B cell (primary cell): ENCODE data around the gene PCDHA1. TPM values are rescaled to one million over a fixed set of nuclear protein-coding genes. Genes with fewer than 3 reads are reported as not detected.
A peak's percentile ranks its signal among the peaks of the same experiment; 100 is the strongest.

Experiments
- ATAC-seq: fragments of 200-7000 bp; cut with Tn5 transposase; one replicate; pipeline ENCODE4 v1.10.0; 2021; ENCODE audit warnings: low read depth, mild to moderate bottlenecking, moderate number of reproducible peaks, moderate library complexity
- CTCF ChIA-PET: fragments of 350-600 bp; sonication (Branson Sonifier 250); formaldehyde crosslinking; loops from one replicate; lab custom pipeline; 2021; ENCODE audit warnings: antibody characterized with exemption, inconsistent platforms; lab: Charles Lee
- POLR2A ChIA-PET: fragments of 350-600 bp; sonication (Branson Sonifier 250); formaldehyde crosslinking; loops from one replicate; lab custom pipeline; 2021; ENCODE audit warnings: antibody characterized with exemption; lab: Charles Lee
- DNase-seq: peaks from one replicate; pipeline ENCODE4 v3.0.0; 2013
- H2AFZ ChIP-seq: 2 replicates; pipeline ENCODE4 v1.6.1; 2012; ENCODE audit warnings: mild to moderate bottlenecking, low read depth, low read length; ENCODE audit not compliant: insufficient read depth, poor library complexity, severe bottlenecking
- H3K27ac ChIP-seq, 2 donors: 1 replicate in 1 of 2; 2 replicates in 1 of 2; pipeline ENCODE4 v1.5.1; 2012 to 2013; ENCODE audit warnings: low read length in 2 of 2, mild to moderate bottlenecking in 2 of 2, moderate library complexity in 1 of 2
- H3K27me3 ChIP-seq, 4 experiments: fragments of 200-600 bp in 1 of 4; sonication (generic) in 1 of 4; replicated peaks in 1 of 4; 1 replicate in 2 of 4; 2 replicates in 2 of 4; pipeline versions ENCODE4 v1.6.1 to v1.7.0; 2013 to 2016; ENCODE audit warnings: low read length in 3 of 4, mild to moderate bottlenecking in 2 of 4, mixed read lengths in 1 of 4, moderate library complexity in 1 of 4; ENCODE audit not compliant: insufficient read depth in 4 of 4, control insufficient read depth in 3 of 4; ENCODE audit errors: control extremely low read depth in 1 of 4
- H3K36me3 ChIP-seq, 2 experiments: replicated peaks in 1 of 2; 1 replicate in 1 of 2; 2 replicates in 1 of 2; pipeline versions ENCODE4 v1.6.1 to v1.7.1; 2013; ENCODE audit warnings: low read length in 1 of 2; ENCODE audit not compliant: insufficient read depth in 2 of 2, control insufficient read depth in 1 of 2; ENCODE audit errors: control extremely low read depth in 1 of 2, extremely low read depth in 1 of 2
- H3K4me1 ChIP-seq, 2 donors: fragments of 200-600 bp in 1 of 2; sonication (generic) in 1 of 2; 1 replicate in 1 of 2; 2 replicates in 1 of 2; pipeline versions ENCODE4 v1.5.1 to v1.6.1; 2013 to 2017; ENCODE audit warnings: low read length in 2 of 2; ENCODE audit not compliant: control insufficient read depth in 2 of 2, insufficient read depth in 2 of 2
- H3K4me2 ChIP-seq: replicated peaks from 2 replicates; pipeline ENCODE3; 2012; ENCODE audit warnings: mild to moderate bottlenecking, low read depth, low read length; ENCODE audit not compliant: poor library complexity, severe bottlenecking
- H3K4me3 ChIP-seq, 5 experiments: fragments of 200-600 bp in 1 of 5; sonication (generic) in 1 of 5; 1 replicate in 3 of 5; 2 replicates in 2 of 5; pipeline versions ENCODE4 v1.5.1 to v1.7.0; 2011 to 2016; ENCODE audit warnings: low read length in 4 of 5, mild to moderate bottlenecking in 4 of 5, low read depth in 2 of 5, control low read depth in 1 of 5, moderate library complexity in 1 of 5; ENCODE audit not compliant: insufficient read depth in 1 of 5; ENCODE audit errors: control extremely low read depth in 1 of 5, extremely low read depth in 1 of 5
- H3K79me2 ChIP-seq: fragments of 200-600 bp; sonication (generic); one replicate; pipeline ENCODE4 v1.6.0; 2016; ENCODE audit warnings: low read length; ENCODE audit not compliant: control insufficient read depth, insufficient read depth
- H3K9ac ChIP-seq: fragments of 200-600 bp; sonication (generic); 2 replicates; pipeline ENCODE4 v1.6.1; 2017; ENCODE audit warnings: mild to moderate bottlenecking, low read length, moderate library complexity
- H3K9me3 ChIP-seq, 3 donors: one replicate each; pipeline versions ENCODE4 v1.6.1 to v1.7.1; 2013; ENCODE audit warnings: low read length in 2 of 3; ENCODE audit not compliant: control insufficient read depth in 2 of 3, insufficient read depth in 1 of 3; ENCODE audit errors: control extremely low read depth in 1 of 3
- H4K20me1 ChIP-seq: 2 replicates; pipeline ENCODE4 v1.6.0; 2012; ENCODE audit warnings: mild to moderate bottlenecking, low read length; ENCODE audit not compliant: insufficient read depth, control insufficient read depth, poor library complexity, severe bottlenecking
- H3K27ac Mint-ChIP-seq: one replicate; pipeline ENCODE4 v1.8.0; 2021; ENCODE audit warnings: mixed read lengths
- H3K27me3 Mint-ChIP-seq: one replicate; pipeline ENCODE4 v1.8.0; 2021; ENCODE audit warnings: mixed read lengths
- H3K4me1 Mint-ChIP-seq: one replicate; pipeline ENCODE4 v1.8.0; 2021; ENCODE audit warnings: mixed read lengths
- H3K4me3 Mint-ChIP-seq: one replicate; pipeline ENCODE4 v1.8.0; 2021; ENCODE audit warnings: mixed read lengths
- H3K9me3 Mint-ChIP-seq: one replicate; pipeline ENCODE4 v1.8.0; 2022; ENCODE audit warnings: mixed read lengths; ENCODE audit not compliant: insufficient read depth
- CTCF ChIP-seq: fragments of 200-600 bp; IDR thresholded peaks from one replicate; pipeline ENCODE4 v1.8.0; 2022; ENCODE audit warnings: antibody characterized with exemption, mild to moderate bottlenecking
- EZH2 ChIP-seq: IDR thresholded peaks from 2 replicates; pipeline ENCODE4 v1.6.1; 2012; ENCODE audit warnings: borderline replicate concordance, low read depth, mild to moderate bottlenecking, moderate library complexity, low read length; ENCODE audit not compliant: insufficient read depth, poor library complexity, severe bottlenecking
- WGBS: methylation state at CpG from one replicate; pipeline ENCODE4 v1.1.5; 2013; ENCODE audit warnings: missing lambda C conversion rate; ENCODE audit not compliant: insufficient coverage; 5-methylcytosine and 5-hydroxymethylcytosine counted together
- intact Hi-C: fragments of 100-400 bp; cut with micrococcal nuclease; formaldehyde crosslinking; loops from one replicate; pipeline ENCODE4 v1.10.0; 2022
- polyA plus RNA-seq: library from polyadenylated mRNA; depleted of rRNA; stranded (reverse); fragments of >200 nt; gene quantifications from 2 replicates; pipeline ENCODE4 v1.2.3, GENCODE V29; 2012
- total RNA-seq, 2 donors: library from RNA; stranded (reverse); fragments of 120-200 nt in 1 of 2; gene quantifications; 1 replicate in 1 of 2; 2 replicates in 1 of 2; pipeline versions ENCODE4 v1.2.3 to v1.2.4, GENCODE V29; 2013 to 2022

The PCDHA1 gene
- total and polyA plus RNA-seq, 2 donors (not counting 1 experiment from before 2014, with no cell fraction given) = not detected

GRCh38 chr5:140764177-140764973 lies 21.6 kb upstream of the PCDHA1 start:
- Histone ChIP-seq H3K4me3 (no peak overlapping the region), H3K36me3 (no peaks in the 10 kb centered on the region), H3K4me1 (no peaks in the 10 kb centered on the region), H3K4me2 (no peak overlapping the region), H3K79me2 (no peaks in the 10 kb centered on the region), H4K20me1 (no peaks in the 10 kb centered on the region), H3K27ac (no peak overlapping the region), H3K9ac (no peak overlapping the region), H3K27me3 (no peaks in the 10 kb centered on the region), H3K9me3 (peaks cover 5 to 77% (median 41%) of the 10 kb centered on the region in 3 donors), H2AFZ (no peak overlapping the region)
- POLR2A ChIA-PET = no interaction called here
- Mint-ChIP-seq H3K9me3 (peaks cover 10% of the 10 kb centered on the region), H3K4me3 (no peak overlapping the region), H3K27me3 (no peaks in the 10 kb centered on the region), H3K27ac (no peak overlapping the region), H3K4me1 (no peaks in the 10 kb centered on the region)
- intact Hi-C loops = no loop called here
- TF ChIP-seq EZH2 (no peak), CTCF (no peak)
- WGBS = no CpG with 5 or more reads among the region's 2 CpGs
- ATAC-seq (no peak), DNase-seq (peak; percentile 3)
- CTCF ChIA-PET = no interaction called here

- Histone ChIP-seq H3K9me3 (peaks cover 15 to 74% (median 31%) of the 10 kb centered on the region in 3 donors), H3K36me3 (no peaks in the 10 kb centered on the region), H3K27me3 (no peaks in the 10 kb centered on the region), H3K79me2 (no peaks in the 10 kb centered on the region), H3K4me3 (no peak overlapping the region), H2AFZ (no peak overlapping the region), H3K9ac (no peak overlapping the region), H4K20me1 (no peaks in the 10 kb centered on the region), H3K4me2 (no peak overlapping the region), H3K27ac (no peak overlapping the region), H3K4me1 (no peaks in the 10 kb centered on the region)
- no peaks in the 10 kb centered on the region for H3K27me3 Mint-ChIP-seq
- no peak for ATAC-seq
- ChIA-PET POLR2A (no interaction called here), CTCF (no interaction called here)
- no peak overlapping the region for H3K4me3 Mint-ChIP-seq
- intact Hi-C loops = no loop called here
- no peak for DNase-seq
- WGBS = no CpG with 5 or more reads among the region's 4 CpGs
- TF ChIP-seq EZH2 (no peak), CTCF (no peak)
- H3K9me3 Mint-ChIP-seq = peaks cover 17% of the 10 kb centered on the region
- no peak overlapping the region for H3K27ac Mint-ChIP-seq
- no peaks in the 10 kb centered on the region for H3K4me1 Mint-ChIP-seq
Measured at GRCh38 chr5:140767444-140767843, 18.5 kb upstream of the PCDHA1 start.
